Activated T-helper 17 cell treated with anti-CD3 and anti-CD28 coated beads, Interleukin-2, amount 50 U/mL, for 72 hours (primary cell): ENCODE results near the gene IL17REL. TPM values are rescaled to one million over a fixed set of nuclear protein-coding genes. Genes with fewer than 3 reads are reported as not detected.

Source experiments
- ATAC-seq: fragments of 150-1000 bp; cut with Tn5 transposase; replicated peaks from 2 replicates; pipeline ENCODE4 v1.10.0; 2021; ENCODE audit warnings: mild to moderate bottlenecking, moderate library complexity
- H3K27ac Mint-ChIP-seq: one replicate; pipeline ENCODE4 v1.8.0; 2022; ENCODE audit warnings: mixed read lengths
- H3K27me3 Mint-ChIP-seq: one replicate; pipeline ENCODE4 v1.8.0; 2022; ENCODE audit warnings: mixed read lengths
- H3K36me3 Mint-ChIP-seq: one replicate; pipeline ENCODE4 v1.8.0; 2022; ENCODE audit warnings: low read depth, mild to moderate bottlenecking, mixed read lengths
- H3K4me1 Mint-ChIP-seq: one replicate; pipeline ENCODE4 v1.8.0; 2022; ENCODE audit warnings: mixed read lengths
- H3K4me3 Mint-ChIP-seq: one replicate; pipeline ENCODE4 v1.8.0; 2022; ENCODE audit warnings: mild to moderate bottlenecking, mixed read lengths
- H3K9me3 Mint-ChIP-seq: one replicate; pipeline ENCODE4 v1.8.0; 2022; ENCODE audit warnings: mixed read lengths
- total RNA-seq, 2 donors: library from RNA; stranded (reverse); gene quantifications; one replicate each; pipeline ENCODE4 v1.2.3, GENCODE V29; 2022

IL17REL gene
- total RNA-seq, 2 donors from 2014 or later, result 0.09 to 0.42 TPM

DNA sequence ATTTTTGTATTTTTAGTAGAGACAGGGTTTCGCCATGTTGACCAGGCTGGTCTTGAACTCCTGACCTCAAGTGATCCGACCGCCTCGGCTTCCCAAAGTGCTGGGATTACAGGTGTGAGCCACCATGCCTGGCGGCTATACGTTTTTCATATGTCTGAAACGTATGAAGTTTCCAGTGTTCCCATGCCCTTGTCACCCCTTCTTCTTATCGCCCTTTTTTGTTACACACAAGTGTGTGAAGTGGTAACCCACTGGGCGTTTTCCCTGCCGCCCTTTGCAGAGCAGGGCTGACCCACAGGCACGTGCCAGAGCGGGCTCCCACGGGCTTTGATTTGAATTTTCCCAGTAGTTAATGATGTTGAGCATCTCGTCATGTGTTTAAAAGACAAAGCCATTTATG, 35.0 kb downstream of the IL17REL start:
- Mint-ChIP-seq H3K9me3 (peaks cover 5% of the 10 kb centered on the region), H3K4me1 (peaks cover 16% of the 10 kb centered on the region), H3K27me3 (no peaks in the 10 kb centered on the region), H3K27ac (no peak overlapping the region), H3K36me3 (peaks cover 25% of the 10 kb centered on the region), H3K4me3 (no peak overlapping the region)
- no peak for ATAC-seq

DNA sequence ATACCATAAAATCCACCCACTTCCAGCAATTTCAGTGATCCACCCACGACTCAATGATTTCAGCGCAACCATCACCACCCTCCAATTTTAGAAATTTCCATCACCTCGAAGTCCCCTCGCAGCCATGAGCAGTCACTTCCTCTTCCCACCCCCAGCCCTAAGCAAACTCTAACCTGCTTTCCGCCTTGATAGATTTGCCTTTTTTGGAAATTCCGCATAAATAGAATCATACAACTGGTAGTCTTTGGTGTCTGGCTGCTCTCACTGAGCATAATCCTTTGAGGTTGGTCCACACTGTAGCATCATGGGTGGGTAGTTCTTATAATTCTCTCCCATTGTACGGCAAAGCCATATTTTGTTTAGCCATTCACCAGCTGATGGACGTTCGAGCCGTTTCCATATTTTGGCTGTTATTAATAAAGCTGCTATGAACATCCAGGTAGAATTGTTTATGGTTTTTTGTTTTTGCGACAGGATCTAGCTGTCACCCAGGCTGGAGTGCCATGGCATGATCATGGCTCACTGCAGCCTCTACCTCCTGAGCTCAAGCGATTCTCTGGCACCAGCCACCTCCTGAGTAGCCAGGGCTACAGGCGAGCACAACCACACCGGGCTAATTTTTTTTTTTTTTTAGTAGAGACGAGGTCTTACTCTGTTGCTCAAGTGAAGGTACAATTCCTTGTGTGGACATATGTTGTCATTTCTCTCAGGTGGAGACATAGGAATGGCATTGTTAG, 36.0 kb downstream of the IL17REL start:
- H3K9me3 Mint-ChIP-seq, result peaks cover 5% of the 10 kb centered on the region
- peak; percentile 75 for ATAC-seq
- H3K36me3 Mint-ChIP-seq, result peaks cover 25% of the 10 kb centered on the region
- H3K27me3 Mint-ChIP-seq, result no peaks in the 10 kb centered on the region
- H3K4me1 Mint-ChIP-seq, result peaks cover 16% of the 10 kb centered on the region
- H3K4me3 Mint-ChIP-seq, result peak overlapping the region; percentile 76
- H3K27ac Mint-ChIP-seq, result peak overlapping the region; percentile 89

DNA sequence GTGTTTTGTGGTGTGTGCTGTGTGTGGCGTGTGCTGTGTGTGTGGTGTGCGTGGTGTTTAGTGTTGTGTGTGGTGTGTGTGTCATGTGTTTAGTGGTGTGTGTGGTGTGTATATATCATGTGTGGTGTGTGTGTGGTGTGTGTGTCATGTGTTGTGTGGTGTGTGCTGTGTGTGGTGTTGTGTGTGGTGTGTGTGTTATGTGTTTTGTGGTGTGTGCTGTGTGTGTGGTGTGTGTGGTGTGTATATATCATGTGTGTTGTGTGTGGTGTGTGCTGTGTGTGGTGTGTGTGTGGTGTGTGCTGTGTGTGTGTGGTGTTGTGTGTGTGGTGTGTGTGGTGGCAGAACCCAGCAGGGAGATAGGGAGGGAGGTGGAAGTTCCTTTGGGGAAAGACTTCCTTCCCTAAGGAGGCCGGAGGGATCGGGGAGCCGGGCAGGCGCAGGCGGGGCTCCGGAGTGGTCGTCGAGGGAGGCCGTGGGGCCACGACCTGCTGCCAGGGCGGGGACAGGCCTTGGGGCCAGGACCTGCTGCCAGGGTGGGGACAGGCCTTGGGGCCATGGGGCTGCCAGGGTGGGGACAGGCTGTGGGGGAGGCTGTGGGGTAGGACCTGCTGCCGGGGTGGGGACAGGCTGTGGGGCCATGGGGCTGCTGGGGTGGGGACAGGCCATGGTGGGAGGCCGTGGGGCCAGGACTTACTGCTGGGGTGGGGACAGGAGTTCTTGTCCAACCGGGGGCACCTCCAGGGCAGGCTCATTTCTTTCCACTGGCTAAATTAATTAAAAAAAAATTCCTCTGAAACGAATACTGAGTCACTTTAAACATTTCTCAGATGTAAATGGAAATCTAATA, 36.8 kb downstream of the IL17REL start:
- ATAC-seq, result peak; percentile 60

DNA sequence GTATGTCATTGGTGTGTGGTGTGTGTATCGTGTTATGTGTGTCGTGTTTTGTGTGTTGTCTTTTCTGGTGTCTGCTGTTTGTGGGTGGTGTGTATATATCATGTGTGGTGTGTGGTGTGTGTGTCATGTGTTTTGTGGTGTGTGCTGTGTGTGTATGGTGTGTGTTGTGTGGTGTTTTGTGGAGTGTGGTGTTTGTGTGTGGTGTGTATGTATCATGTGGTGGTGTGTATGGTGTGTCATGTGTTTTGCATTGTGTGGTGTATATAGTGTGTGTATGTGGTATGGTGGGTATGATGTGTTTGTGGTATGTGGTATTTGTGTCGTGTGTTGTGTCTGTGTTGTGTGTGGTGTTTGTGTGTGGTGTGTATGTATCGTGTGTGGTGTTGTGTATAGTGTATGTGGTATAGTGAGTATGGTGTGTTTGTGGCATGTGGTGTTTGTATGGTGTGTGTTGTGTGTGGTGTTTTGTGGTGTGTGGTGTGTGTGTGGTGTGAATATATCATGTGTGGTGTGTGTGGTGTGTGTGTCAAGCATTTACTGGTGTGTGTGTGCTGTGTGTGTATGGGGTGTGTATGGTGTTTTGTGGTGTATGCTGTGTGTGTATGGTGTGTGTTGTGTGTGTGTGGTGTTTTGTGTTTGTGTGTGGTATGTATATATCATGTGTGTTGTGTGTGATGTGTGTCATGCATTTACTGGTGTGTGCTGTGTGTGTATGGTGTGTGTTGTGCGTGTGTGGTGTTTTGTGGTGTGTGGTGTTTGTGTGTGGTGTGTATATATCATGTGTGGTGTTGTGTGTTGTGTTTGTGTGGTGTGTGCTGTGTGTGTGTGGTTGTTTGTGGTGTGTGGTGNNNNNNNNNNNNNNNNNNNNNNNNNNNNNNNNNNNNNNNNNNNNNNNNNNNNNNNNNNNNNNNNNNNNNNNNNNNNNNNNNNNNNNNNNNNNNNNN, 39.3 kb downstream of the IL17REL start:
- Mint-ChIP-seq H3K27ac (no peak overlapping the region), H3K4me1 (peaks cover 13% of the 10 kb centered on the region), H3K9me3 (no peaks in the 10 kb centered on the region), H3K4me3 (no peak overlapping the region), H3K27me3 (no peaks in the 10 kb centered on the region), H3K36me3 (peaks cover 24% of the 10 kb centered on the region)
- ATAC-seq, result no peak

More for the DNA sequence above, 36.8 kb downstream of the IL17REL start:
- H3K4me1 Mint-ChIP-seq, result peaks cover 17% of the 10 kb centered on the region
- H3K4me3 Mint-ChIP-seq, result peak overlapping the region; percentile 76
- H3K27ac Mint-ChIP-seq, result peak overlapping the region; percentile 89
- H3K27me3 Mint-ChIP-seq, result no peaks in the 10 kb centered on the region
- H3K36me3 Mint-ChIP-seq, result peaks cover 30% of the 10 kb centered on the region
- peaks cover 5% of the 10 kb centered on the region for H3K9me3 Mint-ChIP-seq

DNA sequence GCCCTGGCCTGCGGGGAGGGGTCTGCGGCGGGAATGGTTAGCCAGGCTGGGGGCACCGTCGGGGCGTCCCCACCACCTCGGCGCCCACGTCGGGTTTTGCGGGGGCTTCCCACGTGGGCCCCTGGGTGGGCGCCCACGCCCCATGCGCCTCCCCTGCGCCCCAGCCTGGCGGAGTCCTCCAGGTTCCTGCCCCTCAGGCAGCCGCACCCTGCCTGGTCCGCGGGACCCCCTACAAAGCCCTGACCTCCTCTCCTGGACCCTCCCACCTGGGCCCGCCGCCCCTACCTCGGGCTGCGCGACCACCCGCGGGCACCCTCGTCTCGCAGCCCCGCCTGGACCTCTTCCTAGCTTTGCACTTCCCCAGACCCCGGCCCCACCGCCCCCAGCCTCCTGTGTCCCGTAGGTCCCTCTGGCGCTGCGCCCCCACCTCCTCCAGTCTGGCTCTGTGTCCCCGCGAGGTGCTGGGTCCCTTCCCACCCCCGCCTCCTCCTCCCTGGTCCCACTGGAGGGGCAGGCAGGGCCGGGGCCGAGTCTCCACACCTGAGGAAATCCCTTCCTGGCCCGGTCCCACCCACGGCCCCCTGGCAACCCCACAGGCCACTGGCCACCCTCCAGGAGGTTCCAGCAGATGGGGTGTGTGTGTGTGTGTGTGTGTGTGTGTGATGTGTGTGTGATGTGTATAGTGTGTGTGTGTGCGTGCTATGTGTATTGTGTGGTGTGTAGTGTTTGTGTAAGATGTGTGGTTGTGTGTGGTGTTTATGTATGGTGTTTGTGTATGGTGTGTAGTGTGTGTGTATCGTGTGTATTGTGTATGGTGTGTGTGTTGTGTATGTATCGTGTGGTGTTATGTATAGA, 40.2 kb downstream of the IL17REL start:
- Mint-ChIP-seq H3K4me1 (peaks cover 13% of the 10 kb centered on the region), H3K9me3 (no peaks in the 10 kb centered on the region), H3K27me3 (no peaks in the 10 kb centered on the region), H3K36me3 (peaks cover 32% of the 10 kb centered on the region), H3K27ac (no peak overlapping the region), H3K4me3 (no peak overlapping the region)
- no peak for ATAC-seq

DNA sequence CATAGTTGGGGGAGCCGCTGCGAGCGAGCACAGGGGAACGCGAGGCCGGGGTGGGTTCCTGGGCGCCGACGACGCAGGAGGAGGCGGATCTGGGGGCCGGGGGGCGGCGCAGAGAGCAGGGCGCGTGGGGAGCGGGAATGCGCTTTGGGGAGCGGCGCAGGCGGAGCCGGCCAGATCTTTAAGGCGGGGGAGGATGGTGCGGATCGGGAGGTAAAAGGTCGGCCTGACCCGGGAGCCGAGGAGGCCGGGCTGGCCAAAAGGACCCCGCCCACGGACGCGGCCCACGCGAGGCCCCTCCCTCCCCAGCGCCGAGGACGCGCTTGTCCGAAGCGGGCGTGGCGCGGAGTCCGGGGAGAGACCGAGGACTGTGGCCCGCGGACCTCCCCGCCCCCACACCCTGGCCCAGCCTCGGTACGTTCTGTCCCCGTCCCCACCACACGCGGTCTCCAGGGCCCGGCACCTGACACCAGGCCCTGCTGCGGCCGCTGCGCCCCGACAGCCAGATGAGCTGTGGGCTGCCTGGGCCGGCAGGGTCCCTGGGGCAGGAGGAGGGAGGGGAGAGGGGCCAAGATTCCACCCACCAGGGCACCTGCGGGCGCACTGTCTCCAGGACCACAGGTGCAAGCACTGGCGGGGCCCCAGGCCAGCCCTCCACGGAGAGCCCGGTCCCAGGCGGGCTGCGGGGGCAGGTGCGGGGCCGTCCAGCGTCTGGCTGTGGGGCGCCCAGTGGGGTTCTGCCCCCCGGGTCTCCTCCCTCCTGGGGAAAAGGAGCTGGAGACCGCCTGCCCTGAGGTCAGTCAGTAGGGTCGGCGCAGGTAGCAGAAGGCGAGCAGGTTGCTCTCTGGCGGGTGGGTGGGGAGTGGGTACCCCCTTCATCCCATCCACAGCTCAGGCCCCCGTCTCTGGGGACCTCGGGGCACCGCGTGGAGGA, 41.1 kb downstream of the IL17REL start:
- H3K4me3 Mint-ChIP-seq, result peak overlapping the region; percentile 85
- H3K27ac Mint-ChIP-seq, result peak overlapping the region; percentile 94
- peaks cover 33% of the 10 kb centered on the region for H3K36me3 Mint-ChIP-seq
- H3K9me3 Mint-ChIP-seq, result no peaks in the 10 kb centered on the region
- ATAC-seq, result peak; percentile 28
- H3K27me3 Mint-ChIP-seq, result no peaks in the 10 kb centered on the region
- H3K4me1 Mint-ChIP-seq, result peaks cover 13% of the 10 kb centered on the region

DNA sequence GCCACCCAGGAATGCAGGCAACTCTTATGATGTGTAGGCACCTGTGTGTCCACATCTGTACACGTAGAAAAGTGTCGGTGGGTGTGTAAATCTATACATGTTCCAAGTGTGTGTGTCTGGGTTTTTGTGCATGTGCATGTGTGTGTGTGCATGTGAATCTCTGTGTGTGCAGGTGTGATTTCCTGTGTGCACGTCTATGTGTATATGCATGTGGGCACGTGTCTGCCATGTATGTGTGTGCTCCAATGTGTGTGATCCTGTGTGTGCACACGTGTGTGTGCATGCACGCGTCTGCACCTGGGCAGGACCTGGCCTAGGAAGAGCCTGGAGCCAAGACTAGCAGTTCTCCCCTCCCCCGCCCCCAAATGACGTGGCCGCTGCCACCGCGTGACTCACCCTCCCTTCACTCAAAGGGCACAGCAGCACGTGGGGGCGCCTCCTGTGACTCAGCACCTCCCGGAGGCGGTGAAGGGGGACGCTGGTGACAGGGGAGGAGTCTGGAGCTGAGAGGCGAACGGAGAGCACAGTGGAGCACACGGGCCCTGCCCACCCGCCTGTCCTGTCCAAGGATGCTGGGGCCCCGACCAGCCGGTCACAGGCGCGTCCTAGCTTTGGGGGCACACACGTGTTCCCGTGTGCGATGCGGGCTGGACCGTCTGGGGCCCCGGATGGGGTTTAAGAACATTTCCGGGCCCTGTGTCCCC, 41.9 kb downstream of the IL17REL start:
- peaks cover 35% of the 10 kb centered on the region for H3K36me3 Mint-ChIP-seq
- peak overlapping the region; percentile 85 for H3K4me3 Mint-ChIP-seq
- no peaks in the 10 kb centered on the region for H3K9me3 Mint-ChIP-seq
- H3K27me3 Mint-ChIP-seq, result no peaks in the 10 kb centered on the region
- ATAC-seq, result peak; percentile 87
- H3K4me1 Mint-ChIP-seq, result peaks cover 12% of the 10 kb centered on the region
- H3K27ac Mint-ChIP-seq, result peak overlapping the region; percentile 94

DNA sequence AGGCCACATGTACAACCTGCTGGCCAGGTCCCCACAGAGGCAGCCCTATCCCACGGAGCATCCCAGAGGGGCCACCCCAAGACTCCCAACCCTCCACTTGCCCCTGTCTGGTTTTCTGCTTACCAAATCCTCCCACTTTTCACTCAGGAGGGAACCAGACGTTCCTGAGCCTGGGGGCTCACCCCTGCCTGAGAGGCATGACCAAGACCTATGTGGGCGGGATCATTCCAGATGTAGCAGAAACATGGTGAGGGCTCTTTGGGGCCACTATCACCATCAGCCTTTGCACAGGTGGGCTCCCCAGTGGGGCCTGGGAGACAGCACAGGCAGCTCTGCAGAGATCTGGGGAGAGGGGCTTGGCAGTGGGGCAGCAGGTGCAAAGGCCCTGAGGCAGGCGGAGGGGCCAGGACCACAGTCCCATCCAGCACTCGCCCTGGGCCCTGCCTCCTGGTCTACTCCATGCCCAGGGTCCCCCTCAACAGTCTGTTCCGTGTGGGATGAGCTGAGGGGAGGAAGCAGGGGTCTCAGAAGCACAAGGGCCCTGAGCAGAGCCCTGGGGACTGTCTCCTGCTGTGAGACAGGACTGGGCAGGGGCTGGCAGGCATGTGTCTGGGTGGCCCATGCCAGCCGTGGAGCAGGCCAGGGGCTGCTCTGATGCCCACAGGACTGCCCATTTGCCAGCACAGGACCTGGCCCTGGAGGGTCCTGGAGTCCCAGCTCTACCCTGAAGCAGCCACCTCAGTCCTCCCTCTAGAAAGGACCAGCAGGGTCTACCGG, 42.6 kb downstream of the IL17REL start:
- peaks cover 36% of the 10 kb centered on the region for H3K36me3 Mint-ChIP-seq
- peak overlapping the region; percentile 94 for H3K27ac Mint-ChIP-seq
- H3K4me3 Mint-ChIP-seq, result peak overlapping the region; percentile 85
- H3K27me3 Mint-ChIP-seq, result no peaks in the 10 kb centered on the region
- H3K4me1 Mint-ChIP-seq, result peaks cover 5% of the 10 kb centered on the region
- H3K9me3 Mint-ChIP-seq, result no peaks in the 10 kb centered on the region
- ATAC-seq, result no peak

DNA sequence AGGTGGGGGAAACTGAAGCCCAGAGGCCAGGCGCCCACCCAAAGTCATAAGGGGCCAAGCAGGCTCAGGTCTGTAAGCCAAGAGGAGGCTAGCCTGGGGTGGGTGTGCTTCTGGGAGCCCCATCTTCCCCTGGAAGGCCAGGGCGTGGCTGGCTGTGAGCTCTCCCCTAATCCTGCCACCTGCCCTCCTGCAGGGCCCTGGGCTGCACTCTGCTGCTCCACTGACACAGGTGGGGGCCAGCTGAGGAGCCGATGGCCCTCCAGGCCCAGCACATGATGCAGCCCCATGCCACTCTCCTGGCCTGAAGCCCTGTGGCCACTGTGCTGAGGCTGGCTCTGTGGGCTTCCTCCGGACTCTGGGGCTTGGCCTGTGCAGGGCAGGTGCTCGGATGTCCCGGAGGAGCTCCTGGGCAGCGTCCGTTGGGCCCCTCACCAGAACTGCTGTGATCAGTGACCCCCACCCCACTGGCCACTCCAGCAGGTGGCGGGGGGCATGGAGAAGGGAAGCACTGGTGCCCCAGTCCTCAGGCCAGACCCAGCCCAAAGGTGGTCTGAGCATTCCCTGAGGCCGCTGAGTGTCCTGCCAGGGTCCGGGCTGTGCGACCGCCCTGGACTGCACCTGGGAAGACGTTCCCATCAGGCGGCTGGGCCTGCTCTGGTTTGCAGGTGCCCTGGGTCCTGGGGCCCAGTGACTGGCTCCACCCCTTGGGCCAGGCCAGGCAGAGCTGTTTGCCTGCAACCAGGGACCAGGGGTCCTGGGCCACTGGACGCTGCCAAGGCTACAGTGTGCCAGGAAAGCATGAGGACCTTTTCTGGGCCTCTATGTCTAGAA, 43.5 kb downstream of the IL17REL start:
- Mint-ChIP-seq H3K27ac (peak overlapping the region; percentile 54), H3K4me1 (peaks cover 5% of the 10 kb centered on the region), H3K4me3 (peak overlapping the region; percentile 85), H3K27me3 (no peaks in the 10 kb centered on the region), H3K36me3 (peaks cover 45% of the 10 kb centered on the region), H3K9me3 (no peaks in the 10 kb centered on the region)
- no peak for ATAC-seq

DNA sequence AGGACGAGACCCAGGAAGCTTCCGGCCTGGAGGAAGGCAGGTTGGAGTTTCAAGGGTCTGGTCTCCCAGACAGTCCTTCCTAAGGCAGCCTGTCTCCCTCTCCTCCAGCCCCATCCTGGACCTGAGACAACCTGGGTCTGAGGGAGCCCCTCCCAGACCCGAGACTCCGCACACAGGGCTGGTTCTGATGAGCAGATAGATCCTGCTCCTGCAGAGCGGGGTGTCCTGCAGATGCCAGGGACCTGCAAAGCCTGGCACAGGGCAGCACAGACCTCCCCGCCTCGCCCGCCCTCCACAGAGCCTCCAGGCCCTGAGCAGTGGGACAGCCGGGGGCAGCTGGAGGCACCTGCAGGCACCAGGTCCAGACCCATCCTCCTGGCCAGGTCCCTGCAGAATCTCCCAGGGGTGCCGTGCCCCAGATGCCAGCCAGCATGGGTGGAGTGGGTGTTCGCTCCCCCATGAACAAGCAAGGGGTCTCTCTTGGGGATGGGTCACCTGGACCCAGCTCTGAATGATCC, 44.2 kb downstream of the IL17REL start:
- Mint-ChIP-seq H3K9me3 (no peaks in the 10 kb centered on the region), H3K4me3 (peak overlapping the region; percentile 51), H3K4me1 (peaks cover 5% of the 10 kb centered on the region), H3K27me3 (no peaks in the 10 kb centered on the region), H3K36me3 (peaks cover 52% of the 10 kb centered on the region), H3K27ac (peak overlapping the region; percentile 82)
- ATAC-seq, result no peak

DNA sequence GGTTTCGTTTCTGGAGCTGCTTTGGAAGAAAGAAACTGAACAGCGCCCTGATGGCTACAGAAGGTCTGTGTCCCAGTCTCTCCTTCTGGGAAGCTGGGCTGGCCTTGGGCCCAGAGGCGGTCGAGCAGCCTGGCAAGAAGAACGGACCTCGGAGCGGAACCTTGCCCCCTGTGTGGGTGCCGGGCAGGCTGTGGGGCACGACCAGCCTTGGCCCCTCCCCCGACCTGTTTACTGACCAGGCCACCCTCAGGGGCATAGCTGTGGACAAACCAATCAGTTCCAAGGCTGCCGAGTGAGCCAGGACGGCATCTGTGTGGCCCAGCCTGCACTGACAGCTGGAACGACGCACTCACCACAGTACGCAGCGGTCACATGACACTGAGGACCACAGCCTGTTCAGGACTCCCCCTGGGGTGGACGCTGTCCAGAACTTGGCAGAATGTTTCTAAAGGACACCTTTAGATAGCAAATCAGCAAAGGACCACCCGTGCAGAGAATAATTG, 44.8 kb downstream of the IL17REL start:
- Mint-ChIP-seq H3K4me3 (peak overlapping the region; percentile 51), H3K4me1 (peaks cover 5% of the 10 kb centered on the region), H3K27ac (peak overlapping the region; percentile 82), H3K9me3 (no peaks in the 10 kb centered on the region), H3K36me3 (peaks cover 58% of the 10 kb centered on the region), H3K27me3 (no peaks in the 10 kb centered on the region)
- ATAC-seq, result no peak
